SU-DHL-6 (cell line): ENCODE results near the gene IGF2BP2.
"Not testable (repeated sequence)": the region's sequence is repeated elsewhere in the genome, so short reads cannot be mapped to it uniquely, and the experiment has no call there.

ENCODE experiments used
- H2AFZ ChIP-seq: fragments of 200-600 bp; sonication (generic); 2 replicates; pipeline ENCODE4 v1.6.1; 2014; ENCODE audit warnings: low read depth, mild to moderate bottlenecking, moderate library complexity, mixed read lengths, antibody characterized with exemption, low read length; ENCODE audit not compliant: severe bottlenecking
- H3F3A ChIP-seq: fragments of 200-600 bp; shearing (Covaris generic); 2 replicates; pipeline ENCODE4 v1.6.0; 2016; ENCODE audit warnings: antibody characterized with exemption, mild to moderate bottlenecking; ENCODE audit not compliant: insufficient read depth
- H3K27ac ChIP-seq: fragments of 200-600 bp; sonication (generic); 2 replicates; pipeline ENCODE4 v1.5.1; 2016; ENCODE audit warnings: low read depth, mild to moderate bottlenecking, low read length, moderate library complexity, mixed read lengths
- H3K27me3 ChIP-seq: fragments of 200-600 bp; sonication (generic), shearing (Covaris generic); 2 replicates; pipeline ENCODE4 v1.6.0; 2014; ENCODE audit warnings: mild to moderate bottlenecking, low read length
- H3K36me3 ChIP-seq: fragments of 200-600 bp; sonication (generic); 2 replicates; pipeline ENCODE4 v1.6.1; 2014; ENCODE audit warnings: mild to moderate bottlenecking, low read length, mixed read lengths
- H3K4me2 ChIP-seq: fragments of 300-600, 200-600 bp; shearing (Covaris generic), sonication (generic); 2 replicates; pipeline ENCODE4 v1.6.0; 2014; ENCODE audit warnings: low read length, low read depth, mild to moderate bottlenecking; ENCODE audit not compliant: poor library complexity, severe bottlenecking
- H3K4me3 ChIP-seq: fragments of 200-600 bp; sonication (generic); 2 replicates; pipeline ENCODE4 v1.5.1; 2014; ENCODE audit warnings: antibody characterized with exemption, low read length, mild to moderate bottlenecking, mixed read lengths; ENCODE audit not compliant: insufficient read depth, poor library complexity, severe bottlenecking
- H3K79me2 ChIP-seq: fragments of 200-600 bp; sonication (generic); 2 replicates; pipeline ENCODE4 v1.6.1; 2014; ENCODE audit warnings: mild to moderate bottlenecking, low read length, moderate library complexity; ENCODE audit not compliant: insufficient read depth
- H3K9ac ChIP-seq: fragments of 200-600 bp; sonication (generic); 2 replicates; pipeline ENCODE4 v1.7.0; 2014; ENCODE audit warnings: mild to moderate bottlenecking, low read length
- H3K9me2 ChIP-seq: fragments of 200-600 bp; sonication (generic); replicated peaks from 2 replicates; pipeline ENCODE4 v1.6.1; 2014; ENCODE audit warnings: low read length; ENCODE audit not compliant: insufficient read depth
- H3K9me3 ChIP-seq: fragments of 200-600 bp; sonication (generic); 2 replicates; pipeline ENCODE4 v1.6.1; 2014; ENCODE audit warnings: low read length, mixed read lengths; ENCODE audit not compliant: insufficient read depth
- H4K20me1 ChIP-seq: fragments of 200-600 bp; sonication (generic); 2 replicates; pipeline ENCODE4 v1.6.1; 2014; ENCODE audit warnings: low read depth, mild to moderate bottlenecking, antibody characterized with exemption, low read length, moderate library complexity, mixed read lengths
- EZH2phosphoT487 ChIP-seq: fragments of 200-600 bp; sonication (generic), shearing (Covaris generic); conservative IDR thresholded peaks from 2 replicates; pipeline ENCODE4 v1.6.1; 2018; ENCODE audit warnings: mild to moderate bottlenecking, antibody characterized with exemption, low read length, moderate library complexity, mixed read lengths
- TF ChIP-seq, protein P1 (sequence below): fragments of 200-600 bp; sonication (generic); IDR thresholded peaks from one replicate; pipeline ENCODE4 v1.5.1; 2017; ENCODE audit warnings: antibody characterized with exemption, mild to moderate bottlenecking, low read length, moderate library complexity; ENCODE audit not compliant: insufficient read depth, poor library complexity, severe bottlenecking

IGF2BP2 gene

GRCh38 chr3:185639632-185640206, 185.1 kb downstream of the IGF2BP2 start:
- Histone ChIP-seq H3K4me2 (no peak overlapping the region), H3K9me2 (no peaks in the 10 kb centered on the region)

GRCh38 chr3:185638651-185639050, 186.2 kb downstream of the IGF2BP2 start:
- H3K9ac ChIP-seq, H4K20me1 ChIP-seq, H3K36me3 ChIP-seq, H3K9me2 ChIP-seq, H3K4me2 ChIP-seq, H3K79me2 ChIP-seq, H3K9me3 ChIP-seq, H2AFZ ChIP-seq, H3K27me3 ChIP-seq, H3K4me3 ChIP-seq, H3K27ac ChIP-seq, H3F3A ChIP-seq: not testable (repeated sequence)

More at GRCh38 chr3:185639632-185640206, 185.1 kb downstream of the IGF2BP2 start:
- H3F3A ChIP-seq = no peaks in the 10 kb centered on the region
- no peaks in the 10 kb centered on the region for H4K20me1 ChIP-seq
- no peaks in the 10 kb centered on the region for H3K9me3 ChIP-seq
- H3K4me3 ChIP-seq = no peak overlapping the region
- H3K27me3 ChIP-seq = no peaks in the 10 kb centered on the region
- no peaks in the 10 kb centered on the region for H3K36me3 ChIP-seq
- H2AFZ ChIP-seq = no peak overlapping the region
- H3K27ac ChIP-seq = no peak overlapping the region
- no peak for TF ChIP-seq EZH2phosphoT487
- TF ChIP-seq, protein P1, sequence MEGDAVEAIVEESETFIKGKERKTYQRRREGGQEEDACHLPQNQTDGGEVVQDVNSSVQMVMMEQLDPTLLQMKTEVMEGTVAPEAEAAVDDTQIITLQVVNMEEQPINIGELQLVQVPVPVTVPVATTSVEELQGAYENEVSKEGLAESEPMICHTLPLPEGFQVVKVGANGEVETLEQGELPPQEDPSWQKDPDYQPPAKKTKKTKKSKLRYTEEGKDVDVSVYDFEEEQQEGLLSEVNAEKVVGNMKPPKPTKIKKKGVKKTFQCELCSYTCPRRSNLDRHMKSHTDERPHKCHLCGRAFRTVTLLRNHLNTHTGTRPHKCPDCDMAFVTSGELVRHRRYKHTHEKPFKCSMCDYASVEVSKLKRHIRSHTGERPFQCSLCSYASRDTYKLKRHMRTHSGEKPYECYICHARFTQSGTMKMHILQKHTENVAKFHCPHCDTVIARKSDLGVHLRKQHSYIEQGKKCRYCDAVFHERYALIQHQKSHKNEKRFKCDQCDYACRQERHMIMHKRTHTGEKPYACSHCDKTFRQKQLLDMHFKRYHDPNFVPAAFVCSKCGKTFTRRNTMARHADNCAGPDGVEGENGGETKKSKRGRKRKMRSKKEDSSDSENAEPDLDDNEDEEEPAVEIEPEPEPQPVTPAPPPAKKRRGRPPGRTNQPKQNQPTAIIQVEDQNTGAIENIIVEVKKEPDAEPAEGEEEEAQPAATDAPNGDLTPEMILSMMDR = no peak
- no peak overlapping the region for H3K9ac ChIP-seq
- no peaks in the 10 kb centered on the region for H3K79me2 ChIP-seq

DNA sequence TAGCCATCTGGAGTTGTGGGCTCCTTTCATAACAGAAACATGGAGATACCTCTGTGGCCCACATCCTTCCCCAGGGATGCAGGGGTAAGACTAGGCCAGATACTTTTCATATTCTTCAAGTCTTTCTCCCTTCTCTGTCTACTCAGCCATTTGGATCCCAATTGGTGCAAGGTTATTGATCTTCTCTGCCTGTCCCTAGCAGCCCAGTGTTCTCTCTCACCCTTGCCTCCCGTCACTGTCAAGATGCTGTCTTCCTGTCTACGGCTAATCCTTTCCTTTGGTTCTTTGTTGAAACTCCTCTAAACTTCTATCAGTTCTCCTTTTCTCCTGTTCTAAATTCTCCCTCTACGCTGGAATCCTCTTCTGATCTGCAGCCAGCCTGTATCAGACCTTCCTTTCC, 187.5 kb downstream of the IGF2BP2 start:
- TF ChIP-seq EZH2phosphoT487 = no peak
- TF ChIP-seq, protein P1 = no peak
- Histone ChIP-seq H3K4me3 (no peak overlapping the region), H3K79me2 (no peaks in the 10 kb centered on the region), H3K27me3 (no peaks in the 10 kb centered on the region), H4K20me1 (no peaks in the 10 kb centered on the region), H3K27ac (no peak overlapping the region), H3K36me3 (no peaks in the 10 kb centered on the region), H3K9me2 (no peaks in the 10 kb centered on the region), H3K4me2 (no peak overlapping the region), H3K9ac (no peak overlapping the region), H2AFZ (no peak overlapping the region), H3K9me3 (no peaks in the 10 kb centered on the region), H3F3A (no peaks in the 10 kb centered on the region)

DNA sequence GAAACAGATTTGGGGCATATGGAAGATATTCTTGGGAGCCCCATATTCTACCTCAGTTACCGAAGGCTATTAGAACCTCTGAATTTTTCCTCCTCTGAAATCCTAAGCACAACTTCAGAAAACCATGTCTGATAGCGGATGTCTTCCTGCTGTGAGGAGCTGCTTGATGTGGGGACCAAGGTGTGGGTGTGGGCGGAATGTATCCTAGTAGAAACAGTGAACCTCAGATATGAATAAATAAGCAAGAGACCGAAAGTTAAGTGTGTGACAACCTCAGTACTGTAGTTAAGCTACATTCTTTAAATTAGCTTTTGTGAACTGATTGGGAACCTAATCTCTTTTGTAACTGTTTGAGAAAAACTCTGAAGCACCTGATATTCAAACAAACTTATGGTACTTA, 191.8 kb downstream of the IGF2BP2 start:
- H3K27ac ChIP-seq = no peak overlapping the region
- no peaks in the 10 kb centered on the region for H3K36me3 ChIP-seq
- no peaks in the 10 kb centered on the region for H3F3A ChIP-seq

More for the DNA sequence above, 191.8 kb downstream of the IGF2BP2 start:
- Histone ChIP-seq H3K4me3 (no peak overlapping the region), H2AFZ (no peak overlapping the region), H3K9me3 (no peaks in the 10 kb centered on the region), H3K9me2 (no peaks in the 10 kb centered on the region), H3K4me2 (no peak overlapping the region), H3K27me3 (no peaks in the 10 kb centered on the region), H3K79me2 (no peaks in the 10 kb centered on the region), H4K20me1 (no peaks in the 10 kb centered on the region), H3K9ac (no peak overlapping the region)
- TF ChIP-seq, protein P1 = no peak
- no peak for TF ChIP-seq EZH2phosphoT487
